ENCODE measurements around the gene FAM234B. TPM values are rescaled to one million over a fixed set of nuclear protein-coding genes. Genes with fewer than 3 reads are reported as not detected.

Gene FAM234B
- polyA plus RNA-seq, 3 donors = 1.6 to 3.2 (median 2.0) TPM

GRCh38 chr12:13024531-13024916 is 19.7 kb upstream of the FAM234B start:
- H3K27me3 Mint-ChIP-seq (ENCODE audit: low read depth in 3 of 3) = no peaks in the 10 kb centered on the region
- TF ChIP-seq, protein P1, sequence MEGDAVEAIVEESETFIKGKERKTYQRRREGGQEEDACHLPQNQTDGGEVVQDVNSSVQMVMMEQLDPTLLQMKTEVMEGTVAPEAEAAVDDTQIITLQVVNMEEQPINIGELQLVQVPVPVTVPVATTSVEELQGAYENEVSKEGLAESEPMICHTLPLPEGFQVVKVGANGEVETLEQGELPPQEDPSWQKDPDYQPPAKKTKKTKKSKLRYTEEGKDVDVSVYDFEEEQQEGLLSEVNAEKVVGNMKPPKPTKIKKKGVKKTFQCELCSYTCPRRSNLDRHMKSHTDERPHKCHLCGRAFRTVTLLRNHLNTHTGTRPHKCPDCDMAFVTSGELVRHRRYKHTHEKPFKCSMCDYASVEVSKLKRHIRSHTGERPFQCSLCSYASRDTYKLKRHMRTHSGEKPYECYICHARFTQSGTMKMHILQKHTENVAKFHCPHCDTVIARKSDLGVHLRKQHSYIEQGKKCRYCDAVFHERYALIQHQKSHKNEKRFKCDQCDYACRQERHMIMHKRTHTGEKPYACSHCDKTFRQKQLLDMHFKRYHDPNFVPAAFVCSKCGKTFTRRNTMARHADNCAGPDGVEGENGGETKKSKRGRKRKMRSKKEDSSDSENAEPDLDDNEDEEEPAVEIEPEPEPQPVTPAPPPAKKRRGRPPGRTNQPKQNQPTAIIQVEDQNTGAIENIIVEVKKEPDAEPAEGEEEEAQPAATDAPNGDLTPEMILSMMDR (IDR thresholded peaks at IDR 0.05) = peak; percentile 7
- H3K4me1 ChIP-seq (ENCODE audit: control insufficient read depth in 1 of 2, insufficient read depth in 2 of 2, low read length in 2 of 2) = no peaks in the 10 kb centered on the region
- no peaks in the 10 kb centered on the region for H3K27me3 ChIP-seq (ENCODE audit: control insufficient read depth in 2 of 2, insufficient read depth in 2 of 2, low read length in 2 of 2)
- DNase-seq = peak in 1 of 3 donors; percentile 9
- H3K4me3 Mint-ChIP-seq = no peak overlapping the region
- no peak overlapping the region for H3K27ac ChIP-seq (ENCODE audit: low read depth in 1 of 2, low read length in 2 of 2)
- H3K9ac ChIP-seq (ENCODE audit: insufficient read depth, low read length, poor library complexity, severe bottlenecking) = no peak overlapping the region
- WGBS (ENCODE audit: insufficient coverage) = 50% methylated on average over 1 of the region's 5 CpGs
- H4K20me1 ChIP-seq (ENCODE audit: insufficient read depth, low read length) = no peaks in the 10 kb centered on the region
- no peaks in the 10 kb centered on the region for H3K79me2 ChIP-seq (ENCODE audit: insufficient read depth, low read length)
- H3K4me1 Mint-ChIP-seq = peaks cover 11% of the 10 kb centered on the region
- intact Hi-C loops (cut with micrococcal nuclease) = no loop called here
- no peaks in the 10 kb centered on the region for H3K36me3 ChIP-seq (replicated peaks in 1 of 2; ENCODE audit: control insufficient read depth in 1 of 2, insufficient read depth in 2 of 2, low read length in 2 of 2)
- no peak overlapping the region for H3K4me3 ChIP-seq (replicated peaks in 1 of 3; ENCODE audit: low read depth in 2 of 3, low read length in 3 of 3)
- no peak overlapping the region for H3K4me2 ChIP-seq (replicated peaks; ENCODE audit: extremely low read depth, low read length, poor library complexity, severe bottlenecking)
- H3K36me3 Mint-ChIP-seq = no peaks in the 10 kb centered on the region
- H3K9me3 ChIP-seq (replicated peaks in 1 of 2; ENCODE audit: control insufficient read depth in 1 of 2, insufficient read depth in 1 of 2, low read length in 2 of 2) = no peaks in the 10 kb centered on the region
- H3K9me3 Mint-ChIP-seq = no peaks in the 10 kb centered on the region
- no peak overlapping the region for H2AFZ ChIP-seq (ENCODE audit: insufficient read depth, low read depth, low read length, poor library complexity, severe bottlenecking)
- no peak overlapping the region for H3K27ac Mint-ChIP-seq

- no peak overlapping the region for H3K27ac Mint-ChIP-seq
- DNase-seq = no peak
- H3K4me3 Mint-ChIP-seq = no peak overlapping the region
- no peak overlapping the region for H3K4me3 ChIP-seq (replicated peaks in 1 of 3; ENCODE audit: low read depth in 2 of 3, low read length in 3 of 3)
- no peak overlapping the region for H3K4me2 ChIP-seq (replicated peaks; ENCODE audit: extremely low read depth, low read length, poor library complexity, severe bottlenecking)
- no peak overlapping the region for H3K27ac ChIP-seq (ENCODE audit: low read depth in 1 of 2, low read length in 2 of 2)
- H3K36me3 ChIP-seq (replicated peaks in 1 of 2; ENCODE audit: control insufficient read depth in 1 of 2, insufficient read depth in 2 of 2, low read length in 2 of 2) = no peaks in the 10 kb centered on the region
- intact Hi-C loops (cut with micrococcal nuclease) = no loop called here
- no peak overlapping the region for H3K9ac ChIP-seq (ENCODE audit: insufficient read depth, low read length, poor library complexity, severe bottlenecking)
- peaks cover 11% of the 10 kb centered on the region for H3K4me1 Mint-ChIP-seq
- no peak overlapping the region for H2AFZ ChIP-seq (ENCODE audit: insufficient read depth, low read depth, low read length, poor library complexity, severe bottlenecking)
- no peaks in the 10 kb centered on the region for H3K27me3 ChIP-seq (ENCODE audit: control insufficient read depth in 2 of 2, insufficient read depth in 2 of 2, low read length in 2 of 2)
- H4K20me1 ChIP-seq (ENCODE audit: insufficient read depth, low read length) = no peaks in the 10 kb centered on the region
- no peaks in the 10 kb centered on the region for H3K27me3 Mint-ChIP-seq (ENCODE audit: low read depth in 3 of 3)
- WGBS (ENCODE audit: insufficient coverage) = no CpG with 5 or more reads among the region's 1 CpG
- H3K9me3 Mint-ChIP-seq = no peaks in the 10 kb centered on the region
- no peaks in the 10 kb centered on the region for H3K9me3 ChIP-seq (replicated peaks in 1 of 2; ENCODE audit: control insufficient read depth in 1 of 2, insufficient read depth in 1 of 2, low read length in 2 of 2)
- H3K79me2 ChIP-seq (ENCODE audit: insufficient read depth, low read length) = no peaks in the 10 kb centered on the region
- TF ChIP-seq, protein P1 (IDR thresholded peaks at IDR 0.05) = no peak
- no peaks in the 10 kb centered on the region for H3K36me3 Mint-ChIP-seq
- H3K4me1 ChIP-seq (ENCODE audit: control insufficient read depth in 1 of 2, insufficient read depth in 2 of 2, low read length in 2 of 2) = no peaks in the 10 kb centered on the region
Observed at GRCh38 chr12:13026286-13026685, 17.9 kb upstream of the FAM234B start.
